ENCODE measurements around the gene CLCN4. TPM values are rescaled to one million over a fixed set of nuclear protein-coding genes. Genes with fewer than 3 reads are reported as not detected.

The CLCN4 gene
- total and polyA plus RNA-seq, 2 of the 8 experiments (the other 6 are each of a cell fraction or from before 2014, with no cell fraction given) = 3.3 to 11.2 TPM

- ChIA-PET POLR2A (ENCODE audit: partially characterized antibody) (interaction anchor here (1.1 kb wide), 1 partner anchor 15 kb away, joined by 3 read pairs; no protein-coding TSS in a partner anchor), CTCF (ENCODE audit: partially characterized antibody) (interaction anchor here (1.5 kb wide), 1 partner anchor 15 kb away, joined by 3 read pairs; no protein-coding TSS in a partner anchor)
- H2BK15ac ChIP-seq (ENCODE audit: low read length) = no peak overlapping the region
- DNase-seq (ENCODE audit: low read depth in 1 of 2, low spot score in 2 of 2) (no peak), FAIRE-seq (no peak)
- H3K4me2 ChIP-seq (ENCODE audit: insufficient read depth in 1 of 2, low read depth in 2 of 2, low read length in 2 of 2) = no peak overlapping the region
- no peak overlapping the region for H2AK5ac ChIP-seq (ENCODE audit: low read depth, low read length)
- no peaks in the 10 kb centered on the region for H3K79me1 ChIP-seq (ENCODE audit: low read depth, low read length)
- H4K8ac ChIP-seq (ENCODE audit: extremely low read depth, insufficient read depth, low read length) = no peak overlapping the region
- H3K4me3 ChIP-seq (ENCODE audit: extremely low read depth in 1 of 4, insufficient read depth in 2 of 4, low read depth in 3 of 4, low read length in 4 of 4) = no peak overlapping the region
- no peak overlapping the region for H3K23ac ChIP-seq (ENCODE audit: insufficient read length)
- H4K5ac ChIP-seq (ENCODE audit: insufficient read length, low read depth, low read length) = no peak overlapping the region
- no peak overlapping the region for H3K18ac ChIP-seq (ENCODE audit: extremely low read depth, low read length)
- H2BK120ac ChIP-seq (replicated peaks; ENCODE audit: low read depth, low read length) = no peak overlapping the region
- H3K36me3 ChIP-seq (ENCODE audit: control insufficient read depth in 2 of 4, insufficient read depth in 4 of 4, low read length in 3 of 4) = peaks cover 0 to 35% (median 11%) of the 10 kb centered on the region in 4 experiments; a peak in 6 of 8 replicates
- H4K20me1 ChIP-seq (replicated peaks in 1 of 2; ENCODE audit: control insufficient read depth in 1 of 2, insufficient read depth in 2 of 2, low read length in 2 of 2) = no peaks in the 10 kb centered on the region
- H3K4me1 ChIP-seq (replicated peaks in 1 of 4; ENCODE audit: control insufficient read depth in 3 of 4, insufficient read depth in 4 of 4, low read length in 3 of 4) = peaks cover 0 to 7% (median 1%) of the 10 kb centered on the region in 4 experiments; a peak in 2 of 7 replicates
- no peak overlapping the region for H3K27ac ChIP-seq (ENCODE audit: low read depth, low read length)
- H3K14ac ChIP-seq (ENCODE audit: insufficient read length) = no peak overlapping the region
- no peak overlapping the region for H2AFZ ChIP-seq (ENCODE audit: low read length)
- no peak overlapping the region for H3K9ac ChIP-seq (replicated peaks in 1 of 4; ENCODE audit: extremely low read depth in 1 of 4, low read depth in 3 of 4, low read length in 3 of 4)
- H3K27me3 ChIP-seq (replicated peaks in 1 of 4; ENCODE audit: control insufficient read depth in 3 of 4, extremely low read depth in 1 of 4, insufficient read depth in 3 of 4, low read length in 3 of 4) = no peaks in the 10 kb centered on the region
- H3K23me2 ChIP-seq (ENCODE audit: low read depth, low read length) = no peaks in the 10 kb centered on the region
- H3K56ac ChIP-seq (replicated peaks; ENCODE audit: insufficient read length, low read depth, low read length) = no peak overlapping the region
- no peaks in the 10 kb centered on the region for H3K79me2 ChIP-seq (ENCODE audit: control insufficient read depth in 1 of 2, insufficient read depth in 2 of 2, low read length in 2 of 2)
- no peak overlapping the region for H4K91ac ChIP-seq (replicated peaks; ENCODE audit: insufficient read length, low read length)
- no peak overlapping the region for H2BK5ac ChIP-seq (ENCODE audit: low read depth, low read length)
- no peak overlapping the region for H2BK20ac ChIP-seq (ENCODE audit: low read length)
- no peak overlapping the region for H2BK12ac ChIP-seq (ENCODE audit: low read depth, low read length)
- WGBS, 2 experiments (ENCODE audit: extremely low coverage in 1 of 2, insufficient coverage in 1 of 2, insufficient read length in 1 of 2, insufficient replicate concordance in 2 of 2, low coverage in 1 of 2, low lambda C conversion rate in 2 of 2, missing lambda C conversion rate in 1 of 2) = 92% methylated on average over 17 of the region's 20 CpGs; no CpG with 5 or more reads in 1 of the 2 experiments
- H3K9me3 ChIP-seq (ENCODE audit: insufficient read depth in 2 of 2, low read depth in 1 of 2, low read length in 1 of 2) = no peaks in the 10 kb centered on the region
- no peak overlapping the region for H3K4ac ChIP-seq (replicated peaks; ENCODE audit: insufficient read length, low read depth, low read length)
- TF ChIP-seq CTCF (IDR thresholded peaks at IDR 0.05; ENCODE audit: control extremely low read depth in 1 of 3, insufficient read depth in 1 of 3, low read depth in 1 of 3, low read length in 3 of 3) (no peak), NANOG (IDR thresholded peaks at IDR 0.05; ENCODE audit: insufficient read depth, low read depth, low read length, poor library complexity, severe bottlenecking) (no peak), TEAD4 (IDR thresholded peaks at IDR 0.05; ENCODE audit: low read depth, low read length) (no peak), HDAC6 (IDR thresholded peaks at IDR 0.05; ENCODE audit: low read depth, low read length) (no peak), USF2 (IDR thresholded peaks at IDR 0.05; ENCODE audit: low read length) (no peak), RFX5 (IDR thresholded peaks at IDR 0.05; ENCODE audit: borderline replicate concordance, low read depth, low read length) (no peak)
These were observed 22.6 kb upstream of the CLCN4 start for GRCh38 chrX:10133980-10134676.
